Calu3 (cell line): ENCODE results near the gene CFAP299. TPM values are rescaled to one million over a fixed set of nuclear protein-coding genes. Genes with fewer than 3 reads are reported as not detected.

ENCODE experiments used
- BruUV-seq: library from RNA; stranded (reverse); fragments of 400-500 nt; replicated peaks from 2 replicates; lab custom pipeline; 2021; lab: Mats Ljungman, UMichigan
- CTCF ChIA-PET: fragments of 300-600 bp; sonication (Branson Sonifier 250); formaldehyde crosslinking; loops from one replicate; lab custom pipeline; 2022; ENCODE audit warnings: antibody characterized with exemption; lab: Charles Lee
- DNase-seq: peaks from one replicate; pipeline ENCODE4 v3.0.0; 2022
- H3K27ac Mint-ChIP-seq: one replicate; pipeline ENCODE4 v1.8.0; 2022; ENCODE audit warnings: mixed read lengths; ENCODE audit not compliant: unreplicated experiment
- H3K27me3 Mint-ChIP-seq: one replicate; pipeline ENCODE4 v1.8.0; 2022; ENCODE audit warnings: mixed read lengths; ENCODE audit not compliant: unreplicated experiment
- H3K36me3 Mint-ChIP-seq: one replicate; pipeline ENCODE4 v1.8.0; 2022; ENCODE audit warnings: mild to moderate bottlenecking, moderate library complexity, mixed read lengths; ENCODE audit not compliant: insufficient read depth, unreplicated experiment
- H3K4me1 Mint-ChIP-seq: one replicate; pipeline ENCODE4 v1.8.0; 2022; ENCODE audit warnings: mild to moderate bottlenecking, low read depth, mixed read lengths; ENCODE audit not compliant: unreplicated experiment
- H3K4me3 Mint-ChIP-seq: one replicate; pipeline ENCODE4 v1.8.0; 2022; ENCODE audit warnings: mild to moderate bottlenecking, low read depth, moderate library complexity, mixed read lengths; ENCODE audit not compliant: unreplicated experiment
- H3K9me3 Mint-ChIP-seq: one replicate; pipeline ENCODE4 v1.8.0; 2022; ENCODE audit warnings: low read depth, mixed read lengths; ENCODE audit not compliant: unreplicated experiment
- CTCF ChIP-seq: fragments of 200-600 bp; IDR thresholded peaks from one replicate; pipeline ENCODE4 v1.8.0; 2022; ENCODE audit warnings: antibody characterized with exemption; ENCODE audit not compliant: unreplicated experiment
- intact Hi-C: fragments of 100-400 bp; cut with micrococcal nuclease; formaldehyde crosslinking; loops from one replicate; pipeline ENCODE4 v1.10.0; 2022; ENCODE audit not compliant: unreplicated experiment
- total RNA-seq: library from RNA; stranded (reverse); gene quantifications from 2 replicates; pipeline ENCODE4 v1.2.3, GENCODE V29; 2022

The CFAP299 gene
- total RNA-seq, 1 experiment from 2014 or later, result not detected

DNA sequence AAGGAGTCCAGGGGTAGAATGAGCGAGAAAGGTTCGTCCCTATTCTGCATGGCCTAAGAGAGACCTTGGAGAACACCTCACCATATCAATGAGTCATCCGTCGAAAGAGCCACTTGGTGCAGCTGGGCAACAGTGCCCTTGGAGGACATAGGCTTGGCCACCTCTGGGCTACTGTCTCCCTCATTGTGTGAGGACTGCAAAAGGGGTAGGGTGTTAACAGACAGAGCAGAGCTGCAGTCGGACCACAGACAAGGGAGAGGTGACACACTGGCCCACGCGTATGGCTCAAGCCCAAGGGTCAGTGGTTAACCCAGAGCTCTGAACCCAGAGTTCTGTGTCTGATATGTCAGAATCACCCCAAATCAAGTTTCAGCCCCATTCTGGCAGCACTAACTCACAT lies 576.8 kb downstream of the CFAP299 start:
- Mint-ChIP-seq H3K4me1 (no peaks in the 10 kb centered on the region), H3K27ac (no peak overlapping the region), H3K27me3 (no peaks in the 10 kb centered on the region), H3K4me3 (no peak overlapping the region), H3K36me3 (no peaks in the 10 kb centered on the region), H3K9me3 (peaks cover 2% of the 10 kb centered on the region)
- no peak for DNase-seq
- CTCF ChIA-PET, result no interaction called here
- intact Hi-C loops, result no loop called here
- no peak for TF ChIP-seq CTCF
- BruUV-seq, result no TSS peak

DNA sequence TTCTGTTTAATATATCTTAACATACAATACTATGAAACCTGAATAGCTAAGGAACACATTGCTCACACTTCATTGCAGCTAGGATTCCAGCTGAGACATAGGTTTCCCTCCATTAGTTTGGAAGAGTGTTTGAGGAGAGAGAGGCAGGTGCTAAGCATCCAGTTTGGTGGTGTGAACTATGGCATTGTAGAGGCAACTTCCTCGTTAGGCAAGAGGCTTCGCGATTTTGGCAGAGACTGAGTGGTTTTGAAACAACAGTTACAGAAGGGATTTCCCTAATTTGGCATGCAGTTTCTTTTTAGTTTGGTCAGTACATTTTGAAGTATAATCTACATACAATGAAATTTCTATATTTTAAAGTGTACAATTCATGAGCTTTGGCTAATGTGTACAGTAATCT lies 577.9 kb downstream of the CFAP299 start:
- Mint-ChIP-seq H3K4me1 (no peaks in the 10 kb centered on the region), H3K27ac (no peak overlapping the region), H3K36me3 (no peaks in the 10 kb centered on the region), H3K9me3 (no peaks in the 10 kb centered on the region), H3K4me3 (no peak overlapping the region), H3K27me3 (no peaks in the 10 kb centered on the region)
- DNase-seq, result no peak
- intact Hi-C loops, result no loop called here
- TF ChIP-seq CTCF, result no peak
- no TSS peak for BruUV-seq
- CTCF ChIA-PET, result no interaction called here

- CTCF ChIA-PET, result no interaction called here
- Mint-ChIP-seq H3K4me1 (no peaks in the 10 kb centered on the region), H3K9me3 (no peaks in the 10 kb centered on the region), H3K36me3 (no peaks in the 10 kb centered on the region), H3K27me3 (no peaks in the 10 kb centered on the region), H3K27ac (no peak overlapping the region), H3K4me3 (no peak overlapping the region)
- DNase-seq, result no peak
- intact Hi-C loops, result no loop called here
- no peak for TF ChIP-seq CTCF
- BruUV-seq, result no TSS peak
Measured at GRCh38 chr4:80916770-80917169, 581.2 kb downstream of the CFAP299 start.

GRCh38 chr4:80918004-80918403 lies 582.5 kb downstream of the CFAP299 start:
- no peak for TF ChIP-seq CTCF
- Mint-ChIP-seq H3K9me3 (no peaks in the 10 kb centered on the region), H3K36me3 (no peaks in the 10 kb centered on the region), H3K4me3 (no peak overlapping the region), H3K4me1 (no peaks in the 10 kb centered on the region), H3K27me3 (no peaks in the 10 kb centered on the region), H3K27ac (no peak overlapping the region)
- CTCF ChIA-PET, result no interaction called here
- no peak for DNase-seq
- intact Hi-C loops, result no loop called here
- no TSS peak for BruUV-seq
